IPS-NIHi7 (cell line): ENCODE data around the gene CXCL14.

Source experiments
- DNase-seq: peaks from one replicate; pipeline ENCODE4 v3.0.0; 2012; ENCODE audit warnings: mixed read lengths; ENCODE audit errors: extremely low spot score

CXCL14 gene

GRCh38 chr5:135578685-135579341, at the start of gene CXCL14:
CXCL14 (minus strand) TSS chr5:135578991; CDS start chr5:135578778, 213 bp downstream.
- peak; percentile 80 for DNase-seq

- DNase-seq: no peak
Observed at GRCh38 chr5:135626636-135627035, 47.8 kb upstream of the CXCL14 start.

- no peak for DNase-seq
Observed at GRCh38 chr5:135625961-135626360, 47.2 kb upstream of the CXCL14 start.

- no peak for DNase-seq
Observed at GRCh38 chr5:135625486-135625885, 46.7 kb upstream of the CXCL14 start.

GRCh38 chr5:135625061-135625460, 46.3 kb upstream of the CXCL14 start:
- no peak for DNase-seq

- no peak for DNase-seq
Observed at GRCh38 chr5:135623186-135623715, 44.5 kb upstream of the CXCL14 start.

- no peak for DNase-seq
Observed at GRCh38 chr5:135615581-135616260, 36.9 kb upstream of the CXCL14 start.

GRCh38 chr5:135615171-135615570, 36.4 kb upstream of the CXCL14 start:
- DNase-seq: no peak

- no peak for DNase-seq
Observed at GRCh38 chr5:135609981-135610380, 31.2 kb upstream of the CXCL14 start.

GRCh38 chr5:135608761-135609443, 30.1 kb upstream of the CXCL14 start:
- DNase-seq: no peak

GRCh38 chr5:135608361-135608760, 29.6 kb upstream of the CXCL14 start:
- DNase-seq: no peak

- DNase-seq: no peak
Observed at GRCh38 chr5:135606431-135606830, 27.6 kb upstream of the CXCL14 start.

- no peak for DNase-seq
Observed at GRCh38 chr5:135605221-135605620, 26.4 kb upstream of the CXCL14 start.

- DNase-seq: no peak
Observed at GRCh38 chr5:135604056-135604455, 25.3 kb upstream of the CXCL14 start.

- peak; percentile 37 for DNase-seq
Observed at GRCh38 chr5:135602882-135603721, 24.3 kb upstream of the CXCL14 start.

GRCh38 chr5:135601466-135601865, 22.7 kb upstream of the CXCL14 start:
- no peak for DNase-seq

GRCh38 chr5:135600971-135601381, 22.2 kb upstream of the CXCL14 start:
- no peak for DNase-seq

- DNase-seq: no peak
Observed at GRCh38 chr5:135600152-135600570, 21.4 kb upstream of the CXCL14 start.

GRCh38 chr5:135599421-135600151, 20.8 kb upstream of the CXCL14 start:
- no peak for DNase-seq

- DNase-seq: no peak
Observed at GRCh38 chr5:135598691-135599395, 20.1 kb upstream of the CXCL14 start.
